Stimulated activated naive B cell treated with anti-CD40 and anti-IgM and Interleukin-4, amounts not matched to agents 10 μg/mL and 1 μg/mL and 100 μg/mL, for 72 hours (primary cell): ENCODE results near the gene CHD6.

ENCODE experiments used
- ATAC-seq, 2 donors: fragments of 150-1000 bp; cut with Tn5 transposase; replicated peaks; 2 replicates each; pipeline ENCODE4 v1.10.0; 2021; ENCODE audit warnings: moderate library complexity in 1 of 2
- DNase-seq: peaks from one replicate; pipeline ENCODE4 v3.0.0; 2021
- H3K27ac Mint-ChIP-seq: one replicate; pipeline ENCODE4 v1.8.0; 2022; ENCODE audit warnings: mild to moderate bottlenecking, mixed read lengths
- H3K27me3 Mint-ChIP-seq, 2 donors: one replicate each; pipeline ENCODE4 v1.8.0; 2022; ENCODE audit warnings: mixed read lengths in 2 of 2
- H3K36me3 Mint-ChIP-seq, 2 donors: one replicate each; pipeline ENCODE4 v1.8.0; 2022; ENCODE audit warnings: mixed read lengths in 2 of 2, mild to moderate bottlenecking in 1 of 2
- H3K4me1 Mint-ChIP-seq, 2 donors: one replicate each; pipeline ENCODE4 v1.8.0; 2022; ENCODE audit warnings: mixed read lengths in 2 of 2, mild to moderate bottlenecking in 1 of 2
- H3K4me3 Mint-ChIP-seq, 2 donors: one replicate each; pipeline ENCODE4 v1.8.0; 2022; ENCODE audit warnings: mild to moderate bottlenecking in 2 of 2, mixed read lengths in 2 of 2, moderate library complexity in 1 of 2
- H3K9me3 Mint-ChIP-seq, 2 donors: one replicate each; pipeline ENCODE4 v1.8.0; 2022; ENCODE audit warnings: mixed read lengths in 2 of 2, mild to moderate bottlenecking in 1 of 2

The CHD6 gene

DNA sequence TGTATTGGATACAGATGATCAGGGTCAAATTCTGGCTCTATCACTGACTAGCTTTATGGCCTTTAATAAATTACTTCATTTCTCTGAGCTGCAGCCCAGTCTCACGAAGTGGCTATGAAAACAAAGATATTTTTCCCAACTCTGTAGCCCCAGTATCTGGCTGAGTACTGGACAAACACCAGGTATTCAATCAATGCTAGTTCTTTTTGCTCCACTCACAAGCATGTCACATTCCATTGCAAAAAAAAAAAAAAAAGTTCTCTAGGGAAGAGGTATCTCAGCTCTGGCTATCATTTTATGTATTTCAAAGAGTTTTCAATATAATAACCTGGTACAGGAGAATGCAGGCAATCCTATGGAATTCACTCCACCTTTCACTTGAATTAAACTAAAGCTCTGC, 3.1 kb downstream of the CHD6 start:
- Mint-ChIP-seq H3K27ac (no peak overlapping the region), H3K4me3 (no peak overlapping the region), H3K9me3 (no peaks in the 10 kb centered on the region), H3K27me3 (no peaks in the 10 kb centered on the region), H3K36me3 (peaks cover 0 to 1% of the 10 kb centered on the region in 2 donors), H3K4me1 (peaks cover 32 to 53% of the 10 kb centered on the region in 2 donors)
- ATAC-seq (no peak), DNase-seq (no peak)

DNA sequence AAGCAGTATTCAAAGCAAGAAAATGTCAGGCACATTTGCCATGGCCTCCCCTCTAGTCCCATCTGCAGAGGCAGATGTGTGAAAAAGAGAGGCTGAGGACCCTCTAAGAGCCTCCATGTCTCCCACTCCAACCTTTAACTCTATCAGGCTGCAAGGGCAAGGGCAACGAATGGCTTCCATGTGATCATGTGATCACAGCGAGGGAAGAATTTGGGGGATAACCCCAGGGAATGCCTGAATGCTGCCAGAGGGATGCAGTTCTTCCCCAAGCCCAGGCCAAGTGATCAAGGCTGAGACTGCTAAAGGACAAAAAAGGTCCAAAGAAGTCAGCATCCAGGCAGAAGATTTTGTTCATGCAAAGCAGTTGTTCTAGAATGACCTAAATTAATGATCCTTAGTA, 4.9 kb downstream of the CHD6 start:
- H3K27me3 Mint-ChIP-seq: no peaks in the 10 kb centered on the region
- no peak overlapping the region for H3K27ac Mint-ChIP-seq
- peaks cover 34 to 53% of the 10 kb centered on the region in 2 donors for H3K4me1 Mint-ChIP-seq

DNA sequence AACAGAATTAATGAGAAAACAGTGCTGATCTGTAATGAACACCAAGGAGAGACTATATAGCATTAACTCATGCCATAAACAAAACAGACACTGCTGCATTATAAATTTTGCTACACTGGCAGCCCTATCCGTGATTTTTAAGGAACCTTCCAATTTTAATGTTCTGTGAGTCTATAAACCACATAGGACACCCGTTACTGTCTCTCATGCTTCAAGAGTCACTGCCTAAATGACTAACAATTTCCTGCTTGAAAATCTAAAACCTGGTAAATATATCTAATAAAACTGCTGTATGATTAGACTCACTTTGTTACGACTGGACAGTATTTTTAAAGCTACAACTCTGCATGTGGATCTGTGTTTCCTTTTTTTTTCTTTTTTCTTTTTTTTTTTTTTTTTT, 8.7 kb downstream of the CHD6 start:
- Mint-ChIP-seq H3K4me3 (peak overlapping the region in 1 of 2 donors; percentile 23), H3K27ac (no peak overlapping the region), H3K4me1 (peaks cover 25 to 46% of the 10 kb centered on the region in 2 donors), H3K36me3 (peaks cover 9 to 24% of the 10 kb centered on the region in 2 donors), H3K27me3 (no peaks in the 10 kb centered on the region), H3K9me3 (peaks cover 2 to 6% of the 10 kb centered on the region in 2 donors)
- no peak for DNase-seq
- peak; percentile 75 to 80 for ATAC-seq

More for the DNA sequence above, 4.9 kb downstream of the CHD6 start:
- H3K4me3 Mint-ChIP-seq: no peak overlapping the region
- peaks cover 1 to 8% of the 10 kb centered on the region in 2 donors for H3K36me3 Mint-ChIP-seq
- no peak for DNase-seq
- H3K9me3 Mint-ChIP-seq: no peaks in the 10 kb centered on the region
- ATAC-seq: no peak

DNA sequence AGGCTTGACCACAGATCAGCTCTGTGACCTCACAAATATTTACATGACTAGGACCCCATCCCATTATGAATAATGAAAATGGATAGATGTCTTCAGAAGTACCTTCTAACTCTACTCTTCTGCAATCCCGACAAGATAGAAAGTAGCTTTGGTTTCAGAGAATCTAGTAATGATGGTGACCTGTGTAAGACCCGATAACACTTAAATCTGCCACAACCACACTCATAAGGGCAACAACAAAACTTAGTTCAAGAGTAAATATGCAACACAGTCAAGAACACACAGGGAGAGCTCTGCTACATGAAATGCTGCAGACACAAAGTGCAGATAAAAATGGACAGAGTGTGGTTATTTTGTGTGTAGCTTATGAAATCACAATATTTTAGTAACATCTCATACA, 9.6 kb downstream of the CHD6 start:
- peaks cover 9 to 27% of the 10 kb centered on the region in 2 donors for H3K36me3 Mint-ChIP-seq
- DNase-seq: no peak
- H3K27me3 Mint-ChIP-seq: no peaks in the 10 kb centered on the region
- H3K9me3 Mint-ChIP-seq: peaks cover 2 to 6% of the 10 kb centered on the region in 2 donors
- peak in 1 of 2 donors; percentile 20 for ATAC-seq
- no peak overlapping the region for H3K27ac Mint-ChIP-seq
- H3K4me3 Mint-ChIP-seq: no peak overlapping the region
- H3K4me1 Mint-ChIP-seq: peaks cover 27 to 45% of the 10 kb centered on the region in 2 donors

DNA sequence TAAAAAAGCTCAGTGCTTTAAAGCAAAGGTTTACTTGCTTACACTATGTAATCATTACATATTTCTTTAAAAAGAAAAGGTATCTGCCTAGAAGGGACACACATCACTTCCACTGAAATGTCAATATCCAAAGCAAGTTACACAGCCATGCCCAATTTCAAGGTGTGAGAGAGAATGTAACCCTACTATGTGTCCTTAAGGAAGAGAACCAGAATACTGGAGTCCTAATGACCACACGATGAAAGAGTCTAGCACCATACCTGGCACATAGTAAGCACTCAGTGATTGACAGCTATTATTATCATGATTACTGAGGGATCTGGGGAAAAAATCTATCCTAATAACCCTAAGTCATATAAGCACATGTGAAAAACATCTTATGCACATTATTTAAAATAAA, 10.4 kb downstream of the CHD6 start:
- Mint-ChIP-seq H3K9me3 (peaks cover 2 to 6% of the 10 kb centered on the region in 2 donors), H3K36me3 (peaks cover 9 to 27% of the 10 kb centered on the region in 2 donors), H3K4me3 (no peak overlapping the region), H3K27ac (no peak overlapping the region), H3K4me1 (peaks cover 25 to 45% of the 10 kb centered on the region in 2 donors), H3K27me3 (no peaks in the 10 kb centered on the region)
- ATAC-seq (no peak), DNase-seq (no peak)

DNA sequence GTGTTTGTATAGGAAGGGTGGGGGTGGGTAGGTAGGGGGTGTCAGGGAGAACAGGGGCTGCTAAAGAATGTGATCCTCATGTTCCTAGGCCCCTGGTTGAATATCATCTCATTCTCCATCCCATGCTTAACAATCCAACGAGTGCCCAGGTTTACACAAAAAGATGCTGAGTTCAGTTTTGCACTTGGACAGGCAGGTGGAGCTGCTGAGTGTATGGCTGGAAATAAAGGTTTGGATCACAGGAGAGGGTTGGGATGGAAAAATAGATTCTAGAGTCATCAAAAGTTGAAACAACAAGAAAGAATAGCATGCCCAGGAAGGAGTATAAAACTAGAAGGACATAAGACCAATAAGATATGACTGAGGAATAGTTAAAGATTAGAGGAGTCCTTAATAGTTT, 14.2 kb downstream of the CHD6 start:
- no peaks in the 10 kb centered on the region for H3K27me3 Mint-ChIP-seq
- DNase-seq (no peak), ATAC-seq (no peak)
- H3K4me3 Mint-ChIP-seq: no peak overlapping the region
- no peak overlapping the region for H3K27ac Mint-ChIP-seq
- H3K36me3 Mint-ChIP-seq: peaks cover 31 to 53% of the 10 kb centered on the region in 2 donors
- H3K4me1 Mint-ChIP-seq: peaks cover 22 to 35% of the 10 kb centered on the region in 2 donors
- H3K9me3 Mint-ChIP-seq: peaks cover 23 to 30% of the 10 kb centered on the region in 2 donors

DNA sequence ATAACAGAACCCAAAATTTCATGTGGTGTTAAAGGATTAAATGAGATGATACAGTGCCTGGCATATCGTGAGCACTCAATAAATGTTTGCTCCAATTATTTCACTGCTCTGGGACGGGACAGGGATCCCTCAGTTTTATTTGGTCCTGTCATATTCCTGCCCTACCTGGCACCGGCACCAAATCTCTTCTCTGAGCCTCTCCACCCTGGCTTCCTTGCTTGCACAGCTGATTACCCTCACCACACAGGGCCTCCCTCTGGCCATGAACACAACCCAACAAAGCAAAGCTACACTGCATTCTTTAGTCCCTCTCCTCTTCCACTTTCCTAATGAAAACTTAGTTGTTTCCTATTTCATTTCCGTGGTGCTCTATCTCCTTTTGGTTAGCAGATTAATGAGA, 16.4 kb downstream of the CHD6 start:
- Mint-ChIP-seq H3K27ac (peak overlapping the region; percentile 32), H3K4me1 (peaks cover 15 to 29% of the 10 kb centered on the region in 2 donors), H3K36me3 (peaks cover 44 to 63% of the 10 kb centered on the region in 2 donors), H3K27me3 (no peaks in the 10 kb centered on the region), H3K4me3 (no peak overlapping the region), H3K9me3 (peaks cover 33 to 37% of the 10 kb centered on the region in 2 donors)
- no peak for ATAC-seq
- DNase-seq: no peak

DNA sequence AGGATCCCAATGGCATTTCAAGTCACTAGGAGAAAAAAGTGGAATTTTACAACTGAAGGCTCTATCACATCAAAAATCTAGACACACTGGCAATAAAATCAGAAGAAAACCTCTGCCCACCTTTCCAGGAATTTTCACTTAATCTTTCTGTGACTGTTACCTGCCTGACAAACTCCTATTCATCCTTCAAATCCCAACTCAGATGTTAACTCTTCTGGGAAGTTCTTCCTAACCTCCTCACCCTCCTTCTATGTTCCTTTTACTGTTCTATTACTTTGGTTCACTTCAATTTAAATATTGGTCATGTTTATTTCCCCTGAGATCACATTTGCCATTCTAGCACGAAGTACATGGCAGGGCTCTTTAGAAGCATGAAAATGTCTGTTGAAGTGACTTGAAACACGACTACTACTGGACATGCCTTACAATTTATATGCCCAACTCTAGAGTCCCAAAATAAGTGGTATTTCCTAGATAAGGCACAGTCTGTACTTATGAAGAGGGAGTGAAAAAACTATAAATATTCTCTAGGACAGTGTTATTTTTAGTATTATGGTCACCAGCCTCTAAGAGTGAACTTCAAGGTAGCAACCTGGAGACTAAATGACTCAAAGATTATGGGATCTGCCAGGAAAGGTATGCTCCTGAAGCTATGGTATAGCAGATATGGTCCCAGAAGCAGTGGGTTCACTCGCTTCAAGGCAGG, 17.1 kb downstream of the CHD6 start:
- H3K9me3 Mint-ChIP-seq: peaks cover 37 to 41% of the 10 kb centered on the region in 2 donors
- peaks cover 46 to 67% of the 10 kb centered on the region in 2 donors for H3K36me3 Mint-ChIP-seq
- ATAC-seq: no peak
- H3K27me3 Mint-ChIP-seq: no peaks in the 10 kb centered on the region
- no peak for DNase-seq
- H3K4me1 Mint-ChIP-seq: peaks cover 18 to 31% of the 10 kb centered on the region in 2 donors
- H3K4me3 Mint-ChIP-seq: no peak overlapping the region
- H3K27ac Mint-ChIP-seq: no peak overlapping the region

DNA sequence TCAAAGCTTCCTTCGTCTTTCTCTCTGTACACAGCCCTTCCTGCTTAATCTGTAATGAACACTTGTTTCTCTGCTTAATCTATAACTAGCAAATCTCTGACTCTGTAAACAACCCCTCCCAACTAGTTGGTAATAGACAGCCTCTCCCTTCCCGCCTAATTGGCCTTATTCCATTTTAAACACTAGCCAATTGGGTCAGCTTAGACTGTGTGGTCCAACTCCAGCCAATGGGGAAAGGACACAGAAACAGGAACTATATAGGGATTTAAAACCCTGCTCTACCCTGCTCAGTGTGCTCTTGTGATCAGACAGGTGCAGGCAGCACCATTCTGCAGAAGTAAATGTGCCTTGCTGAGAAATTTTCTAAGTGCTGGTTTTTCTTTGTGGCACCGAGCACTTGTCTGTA, 18.5 kb downstream of the CHD6 start:
- Mint-ChIP-seq H3K27ac (no peak overlapping the region), H3K4me3 (no peak overlapping the region), H3K4me1 (peaks cover 22 to 33% of the 10 kb centered on the region in 2 donors), H3K27me3 (no peaks in the 10 kb centered on the region), H3K9me3 (peaks cover 47 to 52% of the 10 kb centered on the region in 2 donors), H3K36me3 (peaks cover 52 to 73% of the 10 kb centered on the region in 2 donors)
- DNase-seq (no peak), ATAC-seq (no peak)

DNA sequence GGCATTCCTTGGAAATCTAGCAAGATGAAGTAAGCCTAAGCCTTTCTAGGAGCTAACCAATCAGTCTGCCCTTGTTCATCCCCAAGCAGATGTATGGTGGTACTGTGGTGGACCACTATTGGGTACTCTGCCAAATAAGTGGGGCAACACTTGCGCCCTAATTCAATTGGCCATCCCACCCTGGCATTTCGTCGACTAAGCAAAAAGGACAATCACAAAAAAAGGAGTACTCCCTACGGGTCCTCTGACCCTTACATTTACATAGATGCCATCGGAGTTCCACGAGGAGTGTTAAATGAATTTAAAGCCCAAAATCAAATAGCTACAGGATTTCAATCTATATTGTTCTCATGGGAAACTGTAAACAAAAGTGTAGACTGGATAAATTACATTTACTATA, 19.5 kb downstream of the CHD6 start:
- peaks cover 53 to 58% of the 10 kb centered on the region in 2 donors for H3K9me3 Mint-ChIP-seq
- H3K36me3 Mint-ChIP-seq: peaks cover 59 to 77% of the 10 kb centered on the region in 2 donors
- H3K27ac Mint-ChIP-seq: no peak overlapping the region
- H3K27me3 Mint-ChIP-seq: no peaks in the 10 kb centered on the region
- ATAC-seq (no peak), DNase-seq (no peak)
- no peak overlapping the region for H3K4me3 Mint-ChIP-seq
- peaks cover 26 to 41% of the 10 kb centered on the region in 2 donors for H3K4me1 Mint-ChIP-seq

DNA sequence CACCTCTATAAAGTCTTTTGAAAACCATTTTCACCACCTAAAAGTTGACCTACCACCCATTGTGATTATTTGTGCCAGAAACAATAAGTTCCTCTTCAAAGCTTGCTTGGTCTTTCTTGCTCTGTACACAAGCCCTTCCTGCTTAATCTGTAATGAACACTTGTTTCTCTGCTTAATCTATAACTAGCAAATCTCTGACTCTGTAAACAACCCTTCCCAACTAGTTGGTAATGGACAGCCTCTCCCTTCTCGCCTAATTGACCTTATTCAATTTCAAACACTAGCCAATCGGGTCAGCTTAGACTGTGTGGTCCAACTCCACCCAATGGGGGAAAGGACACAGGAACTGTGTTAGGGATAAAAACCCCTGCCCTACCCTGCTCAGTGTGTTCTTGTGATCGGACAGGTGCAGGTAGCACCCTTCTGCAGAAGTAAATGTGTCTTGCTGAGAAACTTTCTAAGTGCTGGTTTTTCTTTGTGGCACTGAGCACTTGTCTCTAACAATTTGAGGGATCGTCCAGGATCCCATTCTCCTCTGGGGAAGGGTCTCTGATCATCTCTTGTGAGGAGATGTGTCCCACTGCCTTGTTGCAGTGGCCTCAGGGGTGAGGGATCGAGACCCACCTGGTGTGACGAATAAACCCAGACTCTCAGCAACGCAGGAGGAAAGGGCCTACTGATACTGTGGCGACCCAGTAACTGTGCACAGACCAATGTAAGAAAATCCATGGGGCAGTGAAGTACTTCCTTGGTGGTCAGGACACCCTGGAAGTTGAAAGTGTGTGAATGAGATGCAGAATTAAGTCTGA, 23.5 kb downstream of the CHD6 start:
- Mint-ChIP-seq H3K4me1 (peaks cover 31 to 49% of the 10 kb centered on the region in 2 donors), H3K27me3 (no peaks in the 10 kb centered on the region), H3K27ac (no peak overlapping the region), H3K4me3 (no peak overlapping the region), H3K36me3 (peaks cover 45 to 58% of the 10 kb centered on the region in 2 donors), H3K9me3 (peaks cover 39 to 40% of the 10 kb centered on the region in 2 donors)
- DNase-seq (no peak), ATAC-seq (no peak)

DNA sequence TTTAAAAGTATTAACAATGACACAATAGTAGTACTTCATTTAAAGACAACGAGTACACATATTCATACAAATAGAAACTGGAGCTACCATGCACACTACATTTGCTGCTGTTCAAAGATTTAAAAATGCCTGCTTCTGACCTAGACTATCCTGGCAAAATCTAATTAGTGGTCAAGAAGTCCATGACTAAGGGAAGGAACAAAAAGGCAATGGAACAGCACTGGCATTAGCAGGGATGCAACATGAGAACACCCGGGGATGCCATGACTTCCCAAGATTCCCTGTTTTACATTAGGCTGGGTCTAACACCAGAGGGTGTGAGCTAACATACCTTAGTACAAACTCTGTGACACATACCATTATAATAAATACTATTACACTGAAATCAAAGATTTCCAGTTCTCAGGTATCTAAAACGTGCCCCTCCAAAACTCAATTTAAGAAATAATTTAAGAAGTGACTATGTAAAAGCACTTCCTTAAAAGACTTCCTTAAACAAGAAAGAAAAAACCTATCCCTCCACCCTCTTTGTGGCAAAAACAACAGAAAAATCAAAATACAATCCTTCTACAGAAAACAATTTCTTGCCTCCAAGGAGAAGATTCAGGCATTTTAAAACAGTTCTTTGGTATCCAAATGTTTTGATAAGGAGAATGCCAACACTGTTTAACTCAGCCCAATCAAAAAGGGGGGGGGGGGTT, 25.5 kb downstream of the CHD6 start:
- DNase-seq (no peak), ATAC-seq (no peak)
- Mint-ChIP-seq H3K36me3 (peaks cover 33 to 42% of the 10 kb centered on the region in 2 donors), H3K27ac (no peak overlapping the region), H3K9me3 (peaks cover 31 to 33% of the 10 kb centered on the region in 2 donors), H3K27me3 (no peaks in the 10 kb centered on the region), H3K4me3 (no peak overlapping the region), H3K4me1 (peaks cover 33 to 55% of the 10 kb centered on the region in 2 donors)

DNA sequence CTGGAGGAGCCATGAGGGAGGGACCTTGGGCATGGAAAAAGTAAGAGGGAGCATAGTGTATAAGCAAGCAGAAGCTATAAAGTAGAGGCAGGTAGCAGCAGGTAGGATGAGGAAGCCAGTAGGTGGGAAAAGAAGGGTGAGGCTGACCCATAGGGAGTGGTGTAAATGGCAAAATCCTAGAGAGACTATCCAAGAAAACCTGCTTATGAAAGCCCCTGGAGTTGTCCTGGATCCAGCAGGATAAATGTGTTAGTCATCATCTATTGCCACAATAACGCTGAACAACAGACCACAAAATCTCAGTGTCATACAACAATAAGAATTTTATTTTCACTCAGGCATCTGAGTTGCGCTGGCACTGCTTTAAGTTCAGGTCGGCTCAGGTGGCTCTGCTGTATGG, 30.2 kb downstream of the CHD6 start:
- H3K36me3 Mint-ChIP-seq: peaks cover 28 to 37% of the 10 kb centered on the region in 2 donors
- DNase-seq (no peak), ATAC-seq (peak in 1 of 2 donors; percentile 27)
- H3K4me3 Mint-ChIP-seq: peak overlapping the region in 1 of 2 donors; percentile 47
- no peaks in the 10 kb centered on the region for H3K27me3 Mint-ChIP-seq
- H3K4me1 Mint-ChIP-seq: peaks cover 11 to 27% of the 10 kb centered on the region in 2 donors
- H3K9me3 Mint-ChIP-seq: peaks cover 15 to 20% of the 10 kb centered on the region in 2 donors
- peak overlapping the region; percentile 75 for H3K27ac Mint-ChIP-seq

DNA sequence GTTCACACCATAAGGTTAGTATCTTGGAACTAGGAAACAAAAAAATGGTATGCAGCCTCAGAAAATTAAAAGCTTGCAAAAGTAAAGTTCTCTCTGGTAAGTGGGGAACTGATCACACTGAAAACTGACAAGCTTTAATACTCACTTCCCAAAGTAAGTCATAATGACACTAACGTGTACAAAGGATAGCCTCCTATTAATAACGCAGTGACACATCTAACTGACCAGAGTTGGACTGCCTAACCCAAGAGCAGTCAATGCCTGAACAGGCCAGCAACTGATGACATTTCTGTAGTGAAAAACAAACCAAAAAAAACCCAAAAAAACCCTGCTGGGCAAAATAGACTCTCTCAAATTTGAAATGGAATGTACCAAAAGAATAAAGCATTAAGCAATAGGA, 30.7 kb downstream of the CHD6 start:
- Mint-ChIP-seq H3K27me3 (no peaks in the 10 kb centered on the region), H3K4me3 (peak overlapping the region in 1 of 2 donors; percentile 47), H3K36me3 (peaks cover 30 to 41% of the 10 kb centered on the region in 2 donors), H3K4me1 (peaks cover 11 to 27% of the 10 kb centered on the region in 2 donors), H3K27ac (peak overlapping the region; percentile 75), H3K9me3 (peaks cover 19 to 20% of the 10 kb centered on the region in 2 donors)
- peak; percentile 68 to 99 for ATAC-seq
- no peak for DNase-seq
